ENCODE data around the gene MRPL33.

MRPL33 gene

DNA sequence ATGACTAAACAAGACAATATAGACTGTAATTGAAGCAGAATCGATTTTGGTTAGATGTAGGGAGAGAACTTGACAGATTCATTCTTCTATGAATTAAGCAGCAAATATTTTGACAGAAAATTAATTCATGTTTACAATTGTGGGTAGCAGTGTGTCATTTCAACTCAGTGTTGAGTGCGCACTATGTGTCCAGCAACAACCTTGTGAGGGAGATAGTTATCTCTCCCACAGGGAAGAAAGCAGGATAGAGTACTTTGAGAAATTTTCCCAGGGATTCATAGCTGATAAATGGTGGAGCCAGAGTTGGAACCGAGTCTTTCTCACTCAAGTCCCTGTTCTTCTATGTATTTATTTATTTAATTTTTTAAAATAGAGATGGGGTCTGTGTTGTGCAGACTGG is 5.2 kb downstream of the MRPL33 start:
- DNase-seq (ENCODE audit: low spot score), result no peak

- no peak for DNase-seq (ENCODE audit: low spot score)
Measured at GRCh38 chr2:27779417-27780055, 8.0 kb downstream of the MRPL33 start.

GRCh38 chr2:27781496-27781895 is 10.0 kb downstream of the MRPL33 start:
- DNase-seq (ENCODE audit: low spot score), result no peak

DNA sequence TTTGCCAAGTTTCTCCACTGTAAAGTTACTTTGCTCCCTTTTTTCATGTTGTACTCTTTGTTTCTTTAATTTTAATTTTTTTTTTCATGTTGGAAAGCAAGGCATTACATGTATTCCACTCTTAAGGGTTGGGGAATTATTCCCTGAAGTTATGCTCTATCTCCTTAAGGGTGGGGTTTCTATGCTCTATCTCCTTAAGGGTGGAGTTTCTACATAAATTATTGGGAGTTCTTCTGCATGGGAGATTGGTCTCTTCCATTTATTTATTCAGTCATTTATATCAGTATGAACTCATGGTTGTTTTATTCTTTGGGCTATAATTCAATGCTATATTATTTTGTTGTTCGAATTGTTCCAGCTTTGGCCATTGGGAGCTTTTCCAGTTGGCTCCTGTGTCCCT is 11.2 kb downstream of the MRPL33 start:
- DNase-seq (ENCODE audit: low spot score), result no peak

DNA sequence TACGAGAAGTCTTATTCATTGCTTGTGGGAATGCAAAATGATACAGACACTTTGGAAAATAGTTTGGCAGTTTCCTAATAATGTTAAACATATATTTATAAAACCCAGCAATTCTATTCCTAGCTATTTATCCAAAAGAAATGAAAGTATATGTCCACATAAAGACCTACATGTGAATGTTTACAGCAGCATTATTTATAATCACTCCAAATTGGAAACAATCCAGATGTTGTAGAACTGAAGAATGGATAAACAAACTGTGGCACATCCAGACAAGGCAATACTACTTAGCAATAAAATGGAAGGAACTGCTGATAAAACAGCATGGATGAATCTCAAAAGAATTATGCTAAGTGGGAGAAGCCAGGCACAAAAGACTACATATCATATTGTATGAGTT is 19.3 kb downstream of the MRPL33 start:
- no peak for DNase-seq (ENCODE audit: low spot score)

DNA sequence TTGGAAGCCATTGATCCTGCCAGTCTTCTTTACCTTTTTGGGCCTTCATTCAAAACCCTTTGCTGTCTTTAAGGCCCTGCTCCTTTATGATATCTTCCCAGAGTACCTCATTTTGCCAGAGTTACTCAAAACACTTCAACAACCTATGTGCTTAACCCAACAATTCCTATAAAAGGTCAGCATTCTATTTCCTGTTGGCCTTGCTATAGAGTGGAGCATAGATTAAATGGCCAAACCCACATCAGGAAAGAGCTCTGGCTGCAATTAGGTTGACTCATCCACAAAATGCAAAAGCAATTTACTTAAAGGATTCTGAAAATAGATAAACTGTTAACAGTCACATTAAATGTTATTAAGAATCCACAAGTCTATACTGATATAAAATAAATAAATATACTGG is 21.2 kb downstream of the MRPL33 start:
- DNase-seq (ENCODE audit: low spot score), result no peak

GRCh38 chr2:27795093-27795834 is 23.7 kb downstream of the MRPL33 start:
- no peak for DNase-seq (ENCODE audit: low spot score)

DNA sequence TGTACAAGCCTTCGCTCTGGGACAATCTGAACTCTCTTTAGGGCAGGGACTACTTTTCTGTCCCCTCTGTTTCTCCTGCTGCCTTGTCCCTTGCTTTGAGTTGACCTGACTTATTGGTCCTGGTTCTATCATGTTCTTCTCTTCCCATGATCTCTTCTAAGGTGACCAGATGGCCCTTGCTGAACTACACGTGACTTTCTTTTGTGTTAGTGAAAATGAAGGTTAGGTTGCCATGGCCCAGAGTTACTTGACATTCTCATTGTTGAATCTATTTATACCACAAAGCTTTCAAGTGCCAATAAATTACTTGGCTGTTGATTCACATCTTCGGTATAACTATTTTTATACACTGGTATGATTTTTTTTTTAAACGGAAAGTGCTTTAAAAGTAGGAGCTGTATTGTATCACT is 24.4 kb downstream of the MRPL33 start:
- DNase-seq (ENCODE audit: low spot score), result no peak

DNA sequence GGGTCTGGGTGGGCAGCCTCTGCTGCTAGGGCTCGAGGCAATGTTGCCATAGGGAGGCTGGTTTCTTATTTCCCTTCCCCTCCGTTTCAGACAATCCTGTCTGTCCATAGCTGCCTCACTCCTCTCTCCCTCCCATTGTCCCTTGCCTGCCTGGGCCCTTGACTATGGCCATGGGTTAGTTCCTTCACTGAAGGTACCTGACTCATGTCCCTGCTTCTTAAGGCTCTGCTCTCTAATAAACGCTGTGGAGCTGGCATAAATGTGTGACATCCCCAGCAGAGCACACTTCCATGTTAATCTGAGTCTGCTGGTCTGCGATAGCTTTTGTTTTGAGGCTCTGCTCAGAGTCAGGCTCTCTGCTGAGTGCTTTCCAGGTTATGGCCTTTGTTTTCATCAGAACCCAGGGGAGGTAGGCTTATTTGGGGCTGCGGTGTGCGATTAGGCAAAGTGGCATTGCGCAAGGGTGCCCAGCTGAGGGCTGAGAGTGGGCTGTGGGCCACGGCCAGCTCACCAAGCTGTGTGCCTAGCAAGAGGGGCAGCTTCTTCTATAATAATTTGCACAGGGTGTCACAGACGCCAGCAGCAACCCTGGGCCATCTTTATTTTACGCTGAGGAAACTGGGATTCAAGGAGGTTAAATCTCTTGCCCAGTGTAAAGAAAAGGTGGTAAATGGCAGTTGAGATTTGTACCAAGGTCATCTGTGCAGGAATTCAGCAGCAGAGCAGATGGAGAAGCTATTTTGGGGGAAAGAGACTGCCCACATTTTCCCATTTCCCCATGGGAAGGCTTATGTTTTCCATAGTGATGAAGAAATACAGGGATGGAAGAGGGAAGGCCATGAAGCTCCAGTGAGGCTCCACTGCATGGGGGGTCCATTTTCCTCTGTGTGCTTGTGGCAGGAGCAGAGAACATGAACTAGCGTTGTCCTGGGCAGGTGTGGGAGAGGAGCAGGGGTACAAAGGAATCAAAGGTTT is 25.6 kb downstream of the MRPL33 start:
- no peak for DNase-seq (ENCODE audit: low spot score)

DNA sequence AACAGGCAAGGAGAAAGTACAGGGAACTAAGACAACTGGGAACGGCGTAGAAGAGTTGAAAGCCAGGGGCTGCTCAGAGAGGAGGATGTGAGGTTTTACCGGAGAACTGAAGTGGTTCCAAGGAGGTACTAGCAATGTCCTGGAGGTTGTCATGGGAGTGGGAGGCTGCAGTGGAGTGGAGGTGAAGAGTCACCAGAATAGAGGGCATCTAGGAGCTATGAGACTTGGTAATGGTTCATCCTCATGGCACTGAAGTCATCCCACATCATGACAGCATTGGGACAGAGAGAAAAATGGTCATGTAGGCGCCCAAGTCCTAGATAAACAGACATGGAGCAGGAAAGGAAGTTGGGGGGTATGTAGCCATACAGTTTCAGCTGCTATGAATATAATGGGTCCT is 26.3 kb downstream of the MRPL33 start:
- DNase-seq (ENCODE audit: low spot score), result no peak

DNA sequence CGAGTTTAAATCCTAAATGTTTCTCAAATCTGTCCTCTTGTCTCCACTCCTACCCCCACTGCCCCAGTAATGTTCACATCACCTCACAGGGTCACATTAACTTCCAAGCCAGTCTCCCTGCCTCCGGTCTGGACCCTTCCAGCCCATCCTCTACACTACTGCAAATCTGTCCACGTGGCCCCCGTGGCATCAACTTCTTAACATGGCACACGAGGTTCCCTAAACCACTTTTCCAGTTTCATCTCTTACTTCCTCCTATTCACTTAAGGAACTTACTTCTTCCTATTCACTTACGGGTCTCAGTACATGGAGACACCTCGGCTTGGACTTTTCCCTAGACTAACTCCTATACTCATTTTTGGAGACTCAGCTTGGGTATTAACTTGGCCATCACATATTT is 27.0 kb downstream of the MRPL33 start:
- no peak for DNase-seq (ENCODE audit: low spot score)

DNA sequence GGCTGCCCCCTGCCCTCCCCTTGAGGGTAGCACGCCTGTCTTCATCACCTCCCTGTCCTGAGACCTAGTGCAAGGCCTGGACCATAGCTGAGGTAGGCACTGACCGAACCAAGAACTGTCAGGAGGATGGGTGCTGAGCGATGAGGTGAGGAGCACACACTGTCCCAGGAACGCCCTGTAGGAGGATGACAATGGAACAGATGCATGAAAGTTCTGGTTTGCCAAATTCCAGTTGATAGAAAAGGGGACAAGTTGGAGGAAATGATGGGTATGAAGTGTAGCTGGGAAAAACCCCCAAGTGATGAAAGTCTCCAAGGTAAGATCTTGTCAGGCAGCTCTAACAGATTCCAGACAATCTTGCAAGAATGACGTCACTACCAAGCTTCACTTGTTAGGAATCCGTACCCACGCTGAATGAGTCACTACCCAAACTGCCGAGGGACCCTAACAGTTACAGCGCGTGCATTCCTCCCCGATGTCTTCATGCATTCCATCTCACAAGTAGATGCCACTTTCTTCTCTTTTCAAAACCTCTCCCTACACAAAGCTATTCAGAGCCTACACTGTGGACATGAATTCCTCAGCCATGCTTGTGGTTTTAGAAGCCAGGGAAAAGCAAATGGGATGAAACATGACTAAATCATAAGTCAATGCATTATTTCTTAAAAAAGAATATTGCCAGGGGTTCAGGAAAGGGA is 27.6 kb downstream of the MRPL33 start:
- DNase-seq (ENCODE audit: low spot score), result peak; percentile 69

DNA sequence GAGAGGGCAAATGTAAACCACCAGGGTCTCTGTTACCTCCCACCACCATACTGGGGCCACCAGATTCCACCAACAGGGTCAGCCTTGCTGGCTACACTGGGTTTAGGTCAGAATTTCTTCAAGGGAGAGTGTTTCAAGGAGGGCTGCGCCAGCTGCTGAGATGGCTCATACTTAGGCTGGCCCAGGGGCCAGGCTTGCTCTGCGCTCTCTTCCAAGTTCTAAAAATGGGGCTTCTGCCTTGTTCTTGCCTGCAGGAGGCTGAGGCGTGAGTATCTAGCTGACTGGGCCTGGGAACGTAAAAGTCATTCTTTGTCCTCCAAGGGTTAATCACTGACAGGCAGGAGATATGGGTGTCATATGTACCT is 28.1 kb downstream of the MRPL33 start:
- DNase-seq (ENCODE audit: low spot score), result no peak

DNA sequence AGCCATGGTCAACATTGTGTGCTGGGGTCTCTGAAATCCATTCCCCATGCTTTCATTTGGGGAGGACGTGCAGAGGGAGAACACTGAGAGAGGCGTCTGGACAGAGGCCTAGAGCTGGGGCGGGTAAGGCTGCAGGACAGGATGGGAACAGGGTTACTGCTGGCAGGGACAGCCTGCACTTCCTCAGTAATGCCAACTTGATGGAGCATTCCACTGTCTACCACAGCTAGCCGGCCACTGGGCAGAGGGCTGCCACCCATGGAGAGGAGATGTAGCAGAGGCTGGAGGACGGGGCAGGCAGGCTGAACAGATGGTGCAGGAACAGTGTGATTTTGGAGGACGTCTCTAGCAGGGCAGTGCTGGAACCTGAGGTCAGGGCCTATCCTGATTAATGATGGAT is 29.3 kb downstream of the MRPL33 start:
- no peak for DNase-seq (ENCODE audit: low spot score)

GRCh38 chr2:27802547-27802946 is 31.0 kb downstream of the MRPL33 start:
- DNase-seq (ENCODE audit: low spot score), result no peak

- no peak for DNase-seq (ENCODE audit: low spot score)
Measured at GRCh38 chr2:27803046-27803445, 31.5 kb downstream of the MRPL33 start.

GRCh38 chr2:27804146-27804545 is 32.6 kb downstream of the MRPL33 start:
- no peak for DNase-seq (ENCODE audit: low spot score)

DNA sequence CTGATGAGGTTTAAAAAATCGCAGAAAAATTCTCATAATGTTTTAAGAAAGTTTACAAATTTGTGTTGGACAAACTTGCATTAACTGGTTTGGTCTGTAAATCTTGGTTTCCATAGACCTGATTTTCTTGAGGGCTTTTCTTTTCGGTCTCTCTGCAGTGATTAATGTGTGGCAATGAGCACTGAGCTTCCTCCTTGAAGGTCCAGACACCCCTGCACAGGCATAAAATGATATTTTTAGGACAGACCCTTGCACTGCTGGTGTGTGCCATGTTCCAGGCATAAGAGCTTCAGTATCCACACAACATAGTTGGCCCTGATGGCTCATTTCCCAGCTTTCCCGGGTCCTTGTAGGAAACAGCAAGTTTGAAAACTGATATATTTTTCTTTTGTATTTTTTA is 33.7 kb downstream of the MRPL33 start:
- DNase-seq (ENCODE audit: low spot score), result no peak

DNA sequence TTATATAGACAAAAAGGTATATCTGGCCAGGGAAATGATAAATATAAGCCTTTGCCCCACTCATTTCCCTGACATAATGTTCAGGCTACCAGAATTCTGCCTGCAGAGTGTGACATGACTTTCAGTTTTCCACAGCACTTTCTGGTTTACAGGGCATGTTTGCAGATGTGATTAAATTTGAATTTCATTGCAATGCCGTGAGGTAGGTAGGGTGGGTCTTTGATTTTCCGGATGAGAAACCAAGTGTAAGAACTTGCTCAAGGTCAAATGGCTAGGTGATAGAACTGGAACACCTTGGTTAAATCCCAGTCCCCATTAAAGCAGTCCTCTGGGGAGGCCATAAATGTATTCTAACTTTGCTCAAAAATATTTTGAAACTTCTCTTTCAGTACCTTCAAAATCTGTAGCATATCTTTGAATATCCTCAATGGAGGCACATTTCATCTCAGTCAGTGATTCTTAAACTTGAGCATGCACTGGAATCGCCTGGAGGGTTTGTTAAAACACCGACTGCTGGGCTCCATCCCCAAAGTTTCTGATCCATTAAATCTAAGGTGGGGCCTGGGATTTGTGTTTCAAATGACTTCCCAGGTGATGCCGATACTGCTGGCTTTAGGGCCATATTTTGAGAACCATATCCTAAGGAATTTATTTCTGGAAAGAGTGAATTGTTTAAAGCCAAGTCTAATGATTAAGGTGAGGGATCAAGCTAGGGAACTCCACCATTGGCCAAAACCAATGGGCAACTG is 35.0 kb downstream of the MRPL33 start:
- DNase-seq (ENCODE audit: low spot score), result no peak

DNA sequence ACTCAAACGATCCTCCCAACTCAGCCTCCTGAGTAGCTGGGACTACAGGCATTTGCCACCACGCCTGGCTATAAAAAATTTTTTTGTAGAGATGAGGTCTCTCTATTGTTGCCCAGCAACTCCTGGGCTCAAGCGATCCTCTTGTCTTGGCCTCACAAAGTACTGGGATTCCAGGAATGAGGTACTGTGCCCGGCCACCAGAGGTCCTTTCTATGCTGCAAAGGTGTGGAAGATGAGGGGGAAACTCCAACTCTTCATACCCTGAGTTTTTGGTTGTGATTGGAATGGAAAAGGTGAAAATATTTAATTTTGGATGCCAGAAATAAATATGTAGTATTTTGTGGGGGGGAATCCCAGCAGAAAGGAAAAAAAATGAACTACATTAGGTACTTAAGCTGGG is 36.0 kb downstream of the MRPL33 start:
- DNase-seq (ENCODE audit: low spot score), result no peak

DNA sequence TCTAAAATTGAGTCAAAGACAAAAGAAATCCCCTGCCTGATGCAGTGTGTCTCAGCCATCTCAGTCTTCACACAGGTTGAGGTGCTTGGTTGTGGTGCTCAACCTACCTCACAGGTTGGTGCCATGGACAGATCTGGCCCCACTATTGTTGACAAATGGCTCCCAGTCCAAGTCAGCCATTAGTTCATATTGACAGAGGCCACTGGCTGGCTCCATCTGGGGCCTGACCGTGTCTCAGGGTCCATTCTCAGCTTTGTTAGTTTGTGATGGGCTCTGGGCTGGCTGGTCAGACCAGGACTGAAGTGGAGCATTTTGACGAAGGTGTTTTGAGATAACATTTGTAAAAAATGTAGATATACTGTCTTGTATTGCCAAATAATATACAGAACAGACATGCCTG is 36.9 kb downstream of the MRPL33 start:
- DNase-seq (ENCODE audit: low spot score), result no peak

GRCh38 chr2:27808984-27809383 is 37.5 kb downstream of the MRPL33 start:
- DNase-seq (ENCODE audit: low spot score), result no peak
